MV-4-11 (cell line): ENCODE data around the gene CHAT.
A peak's percentile ranks its signal among the peaks of the same experiment; 100 is the strongest.

ENCODE experiments used
- DNase-seq: peaks from one replicate; lab custom pipeline; 2025; lab: John Stamatoyannopoulos, UW

Gene CHAT

DNA sequence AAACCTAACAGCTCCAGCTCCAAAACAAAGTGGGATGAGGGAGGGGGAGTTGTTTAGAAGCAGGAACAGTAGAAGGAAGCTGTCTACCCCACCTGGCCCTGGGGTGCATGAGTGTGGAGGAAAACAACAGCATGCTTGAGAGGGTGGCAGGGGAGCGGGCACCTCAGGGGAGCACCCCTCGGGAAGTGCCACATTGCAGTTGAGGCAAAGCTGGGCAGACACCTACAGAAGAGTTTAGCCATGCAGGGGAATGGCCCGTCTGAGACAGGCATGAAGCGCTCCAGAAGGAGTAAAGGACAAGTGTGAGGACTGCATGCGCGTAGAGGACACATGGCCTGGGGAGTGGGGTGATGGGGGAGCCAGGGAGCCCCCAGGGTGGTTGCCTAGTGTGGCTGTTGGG, 18.1 kb downstream of the CHAT start:
- no peak for DNase-seq

- no peak for DNase-seq
Observed at GRCh38 chr10:49632406-49633317, 18.8 kb downstream of the CHAT start.

DNA sequence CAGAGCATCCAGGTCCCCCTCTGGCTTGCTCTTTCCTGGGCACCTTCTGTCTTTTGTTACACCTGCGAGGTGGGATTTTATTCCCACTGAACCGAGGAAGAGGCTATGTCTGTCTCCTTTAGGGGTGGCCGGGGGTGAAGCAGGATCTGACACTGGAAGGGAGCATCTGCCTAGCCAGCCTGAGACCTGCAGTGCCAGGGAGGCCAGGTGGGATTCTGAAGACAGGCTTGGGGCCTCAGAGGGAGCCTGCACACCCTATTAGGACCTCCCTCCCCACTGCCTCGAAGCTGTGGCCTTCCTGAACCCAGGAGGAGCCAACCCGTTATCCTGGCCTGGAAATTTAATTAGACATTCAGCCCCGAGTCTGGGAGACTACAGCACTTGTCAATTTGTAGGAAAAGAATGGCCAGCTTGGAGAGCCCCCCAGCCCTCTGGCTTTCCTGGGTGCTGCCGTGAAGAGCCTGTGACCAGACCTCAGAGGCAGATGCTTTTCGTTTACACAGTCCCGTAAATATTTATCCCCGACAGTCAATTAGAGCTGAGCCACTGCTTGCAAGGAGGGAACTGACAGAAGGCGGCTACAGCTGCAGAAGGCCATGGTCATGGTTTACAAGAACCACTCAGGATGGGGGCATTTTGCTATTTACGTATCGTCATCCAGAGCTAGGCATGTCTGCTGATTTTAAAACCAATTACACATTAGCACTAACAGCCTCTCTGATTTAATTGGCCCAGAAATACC, 19.7 kb downstream of the CHAT start:
- no peak for DNase-seq

DNA sequence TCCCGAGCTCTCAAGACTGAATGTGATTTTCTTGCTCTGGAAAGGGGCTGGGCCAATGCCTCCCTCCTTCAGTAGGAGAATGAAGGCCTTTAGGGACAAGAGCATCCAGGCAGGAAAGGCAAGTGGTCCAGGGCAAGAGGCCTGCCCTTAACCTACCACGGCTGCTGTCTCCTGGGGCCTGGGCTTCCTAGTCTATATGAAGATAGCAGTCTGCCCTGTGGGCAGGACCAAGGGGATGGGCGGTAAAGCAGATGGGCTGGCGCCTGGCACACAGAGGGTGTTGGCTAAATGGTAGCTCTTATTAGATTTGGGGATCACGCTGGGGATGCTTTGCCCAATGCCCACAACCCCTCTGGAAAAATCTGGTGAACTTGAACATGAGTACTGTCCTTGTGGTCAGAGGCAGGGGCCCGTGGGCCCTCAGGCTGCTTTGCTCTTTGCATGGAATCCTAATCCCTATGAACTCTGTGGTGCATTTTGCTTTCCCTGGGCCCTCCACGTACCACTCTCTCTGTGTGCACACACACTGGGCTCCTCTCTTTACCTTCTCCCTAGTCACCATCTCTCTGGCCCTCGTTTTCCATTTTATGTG, 20.3 kb downstream of the CHAT start:
- no peak for DNase-seq

GRCh38 chr10:49642311-49642710, 28.5 kb downstream of the CHAT start:
- no peak for DNase-seq

DNA sequence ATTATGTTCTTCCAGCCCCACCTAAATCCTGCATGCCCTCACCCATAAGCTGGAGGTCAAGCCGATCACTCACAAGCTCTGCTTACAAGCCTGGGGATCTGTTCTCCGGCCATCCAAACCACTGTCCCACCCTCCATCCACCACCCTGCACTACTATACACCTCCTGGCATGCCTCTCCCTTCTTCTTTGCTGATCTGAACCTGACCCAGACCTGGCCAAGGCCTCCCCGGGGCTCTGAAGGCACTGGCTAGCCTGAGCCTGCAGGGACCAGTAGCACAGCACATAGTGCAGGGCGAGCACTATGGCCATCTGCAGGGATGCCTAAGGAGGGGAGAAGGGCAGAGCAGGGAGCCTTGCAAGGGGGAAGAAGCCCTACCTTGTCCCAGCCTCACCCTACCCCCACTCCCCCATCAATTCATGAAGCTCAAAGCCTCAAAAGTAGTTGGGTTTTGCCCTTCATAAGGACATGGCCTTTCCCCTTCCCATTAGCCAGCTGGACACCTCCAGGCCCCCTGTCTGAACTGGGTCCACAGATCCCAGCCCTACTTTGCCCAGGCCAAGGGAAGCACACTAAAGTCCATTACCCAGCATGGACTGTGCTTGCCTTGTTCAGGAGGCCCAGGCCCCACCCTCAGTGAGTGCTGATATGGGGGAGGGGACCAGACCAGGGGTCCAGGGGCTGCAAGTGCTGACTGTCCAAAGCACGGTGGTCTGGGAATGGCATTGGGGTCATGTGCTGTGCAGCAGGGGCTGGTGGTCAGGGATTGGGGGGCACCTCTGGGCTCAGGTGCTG, 29.6 kb downstream of the CHAT start:
- DNase-seq = no peak

DNA sequence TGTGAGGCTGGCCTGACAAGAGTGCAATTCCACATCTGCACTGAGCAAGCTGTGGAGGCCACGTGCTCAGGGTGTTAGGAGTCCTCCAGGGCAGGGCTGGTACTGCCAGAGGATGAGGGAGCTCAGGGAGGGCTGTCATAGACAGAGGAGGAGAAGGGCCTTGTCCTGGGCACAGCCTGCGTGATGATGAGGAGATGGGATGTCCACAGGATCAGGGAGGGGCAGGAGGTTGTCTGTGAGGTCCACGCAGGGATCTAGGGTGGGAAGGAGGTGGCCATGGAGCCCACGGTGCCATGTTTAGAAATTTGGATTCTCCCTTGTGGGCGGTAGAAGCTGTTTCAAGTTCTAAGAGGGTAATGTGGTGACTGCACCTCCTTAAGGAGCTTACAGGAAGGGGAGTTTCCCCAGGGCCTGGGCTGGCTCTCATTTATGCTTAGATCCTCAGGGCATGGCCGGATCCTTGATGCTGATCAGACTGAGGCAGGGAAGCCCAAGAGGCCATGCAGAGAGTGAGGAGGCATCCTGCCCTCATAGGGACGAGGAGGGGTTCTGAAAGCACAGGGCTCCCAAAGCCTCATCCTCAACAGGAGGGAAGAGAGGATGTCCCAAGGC, 30.3 kb downstream of the CHAT start:
- no peak for DNase-seq

DNA sequence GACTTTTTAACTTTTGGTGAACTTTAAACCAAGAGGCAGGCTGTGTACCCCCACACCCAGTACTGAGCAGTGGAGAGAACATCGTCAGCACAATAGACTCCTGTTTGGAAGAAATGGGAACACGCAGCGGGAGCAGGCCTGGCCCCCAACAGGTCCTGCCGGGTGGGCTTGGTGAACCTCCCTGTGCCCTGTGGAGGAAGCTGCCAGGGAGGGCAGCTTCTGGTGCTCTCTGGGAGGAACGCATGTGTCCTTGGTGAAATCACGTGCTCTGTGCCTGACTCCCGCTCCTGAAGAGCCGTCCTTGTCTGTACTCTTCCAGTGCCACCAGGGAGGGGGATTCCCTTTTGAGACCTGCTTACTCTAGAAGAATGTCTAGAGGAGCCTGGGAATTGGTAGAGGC, 31.6 kb downstream of the CHAT start:
- DNase-seq = no peak

DNA sequence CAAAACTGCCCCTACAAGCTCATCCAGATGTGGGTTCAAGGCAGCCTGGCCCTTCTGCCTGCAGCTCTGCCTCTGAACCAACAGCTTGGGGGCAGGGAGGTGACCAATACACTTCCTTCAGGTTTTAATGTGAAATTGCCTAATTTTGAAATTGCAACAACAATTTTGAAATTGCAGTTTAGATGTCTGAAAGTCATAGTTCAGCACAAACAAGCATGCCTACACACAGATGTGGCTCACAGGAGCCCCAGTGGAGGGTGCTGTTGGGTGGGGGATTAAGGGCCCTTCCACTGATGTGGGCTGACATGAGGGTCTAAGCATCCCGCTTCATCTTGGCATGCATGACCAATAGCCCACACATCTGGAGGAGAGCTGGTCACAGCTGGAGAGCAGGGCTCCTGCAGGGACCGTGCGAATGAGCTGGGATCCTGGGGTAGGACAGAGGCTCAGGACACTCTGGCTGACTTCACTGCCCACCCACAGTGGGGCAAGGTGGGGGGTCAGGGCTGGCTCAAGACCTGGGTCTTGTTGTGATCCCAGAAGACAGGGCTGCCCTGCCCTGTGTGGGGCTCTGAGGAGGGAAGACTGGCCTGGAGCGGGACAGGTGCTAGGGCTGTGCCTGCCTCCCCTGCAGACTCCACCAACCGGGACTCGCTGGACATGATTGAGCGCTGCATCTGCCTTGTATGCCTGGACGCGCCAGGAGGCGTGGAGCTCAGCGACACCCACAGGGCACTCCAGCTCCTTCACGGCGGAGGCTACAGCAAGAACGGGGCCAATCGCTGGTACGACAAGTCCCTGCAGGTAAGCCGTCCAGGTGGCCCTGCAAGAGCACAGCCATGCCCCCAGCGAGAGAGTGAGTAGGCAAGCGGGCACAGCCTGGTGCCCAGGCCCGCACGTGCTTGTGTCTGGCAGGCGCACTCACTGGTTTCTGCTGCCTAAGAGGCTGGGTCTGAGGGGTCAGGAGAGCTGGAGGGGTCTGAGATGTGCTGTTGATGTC, 32.3 kb downstream of the CHAT start:
- DNase-seq = peak; percentile 49

- DNase-seq = no peak
Observed at GRCh38 chr10:49647554-49647953, 33.7 kb downstream of the CHAT start.

- no peak for DNase-seq
Observed at GRCh38 chr10:49647985-49648795, 34.4 kb downstream of the CHAT start.

GRCh38 chr10:49649294-49649693, 35.5 kb downstream of the CHAT start:
- peak; percentile 79 for DNase-seq

GRCh38 chr10:49649936-49650723, 36.3 kb downstream of the CHAT start:
- peak; percentile 23 for DNase-seq

DNA sequence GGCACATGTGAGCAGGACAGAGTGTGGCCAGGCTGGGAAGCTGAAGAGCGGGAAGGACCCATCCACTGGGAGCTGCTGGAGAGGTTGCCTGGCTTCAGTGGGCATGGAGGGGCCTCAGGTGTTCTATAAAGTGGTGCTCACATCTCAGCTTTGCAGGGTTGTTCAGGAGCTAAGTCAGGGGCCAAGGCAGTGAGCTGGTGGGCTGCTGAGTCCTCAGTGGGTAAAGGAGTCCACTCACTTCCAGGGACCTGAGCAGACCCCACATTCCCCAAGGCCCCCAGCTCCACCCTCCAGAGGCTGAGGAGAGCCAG, 36.8 kb downstream of the CHAT start:
- no peak for DNase-seq

GRCh38 chr10:49651039-49651835, 37.4 kb downstream of the CHAT start:
- no peak for DNase-seq

- no peak for DNase-seq
Observed at GRCh38 chr10:49651917-49652316, 38.1 kb downstream of the CHAT start.

DNA sequence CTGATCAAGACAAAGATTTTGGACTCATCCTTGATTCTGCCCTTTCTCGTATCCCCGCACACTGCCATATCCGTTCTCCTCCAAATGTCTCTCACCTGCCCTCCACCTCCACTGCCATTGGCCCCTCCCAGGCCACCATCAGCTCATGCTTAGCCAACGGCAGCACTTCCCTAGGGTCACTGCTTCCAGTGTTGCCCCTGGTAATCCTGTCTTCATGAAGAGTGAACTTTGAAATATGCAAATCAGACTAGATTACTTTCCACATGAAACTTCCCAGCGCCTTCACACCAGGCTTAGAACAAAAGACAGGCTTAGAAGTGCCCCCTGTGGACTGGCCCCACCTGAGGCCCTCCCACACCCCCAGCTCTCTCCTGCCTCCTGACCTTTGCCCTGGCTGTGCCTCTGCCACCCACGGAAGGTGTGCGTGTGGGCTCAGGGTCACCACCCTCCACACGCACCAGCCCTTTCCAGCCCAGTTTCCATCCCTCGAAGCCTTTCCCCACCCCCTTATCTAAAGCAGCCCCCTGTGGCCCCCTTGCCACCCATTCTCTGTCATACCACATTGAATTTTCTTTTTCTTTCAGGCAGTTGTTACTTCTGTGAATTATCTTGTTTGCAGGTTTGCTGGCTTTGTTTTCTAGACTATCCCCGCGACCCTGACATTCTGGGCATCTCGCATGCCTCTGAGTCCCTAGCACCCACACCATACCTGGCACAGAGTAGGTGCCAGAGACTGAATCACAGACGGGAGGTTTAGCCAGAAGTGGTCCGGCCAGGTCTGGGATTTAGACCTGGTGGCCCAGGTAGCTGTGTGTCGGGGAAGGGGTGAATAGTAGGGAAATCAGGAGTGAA, 38.8 kb downstream of the CHAT start:
- no peak for DNase-seq
